D721Med (cell line): ENCODE data around the gene ACTA1.

Source experiments
- DNase-seq: peaks from one replicate; pipeline ENCODE4 v3.0.0; 2011; ENCODE audit warnings: low spot score; ENCODE audit not compliant: insufficient read length
- FAIRE-seq: peaks from 2 replicates; lab custom pipeline; 2011; peaks lifted over from hg19 to GRCh38; lab: Jason Lieb, UNC
- CTCF ChIP-seq: IDR thresholded peaks from 2 replicates; pipeline ENCODE4 v1.5.1; 2012; ENCODE audit warnings: mild to moderate bottlenecking, control low read depth; ENCODE audit not compliant: insufficient read depth; ENCODE audit errors: missing control alignments

The ACTA1 gene

GRCh38 chr1:229440851-229441537 is 7.1 kb upstream of the ACTA1 start:
- TF ChIP-seq CTCF = no peak
- DNase-seq (no peak), FAIRE-seq (no peak)

GRCh38 chr1:229438021-229438420 is 4.1 kb upstream of the ACTA1 start:
- DNase-seq (no peak), FAIRE-seq (no peak)
- no peak for TF ChIP-seq CTCF

- FAIRE-seq = no peak
- no peak for DNase-seq
- TF ChIP-seq CTCF = no peak
These were observed 3.5 kb upstream of the ACTA1 start for GRCh38 chr1:229437443-229437842.

- no peak for TF ChIP-seq CTCF
- no peak for DNase-seq
- peak; percentile 63 for FAIRE-seq
These were observed 2.3 kb upstream of the ACTA1 start for GRCh38 chr1:229436201-229436600.

- no peak for FAIRE-seq
These were observed 752 bp upstream of the ACTA1 start for GRCh38 chr1:229434641-229435051.

GRCh38 chr1:229433364-229434004 is 410 bp downstream of the ACTA1 start:
- no peak for TF ChIP-seq CTCF
- DNase-seq = no peak
- no peak for FAIRE-seq

More at GRCh38 chr1:229434641-229435051, 752 bp upstream of the ACTA1 start:
- DNase-seq = no peak
- no peak for TF ChIP-seq CTCF

- TF ChIP-seq CTCF = no peak
- no peak for FAIRE-seq
- no peak for DNase-seq
These were observed 989 bp downstream of the ACTA1 start for GRCh38 chr1:229432905-229433304.
